Skeletal muscle tissue (tissue), 4 donors: ENCODE results near the gene PPP1CA. TPM values are rescaled to one million over a fixed set of nuclear protein-coding genes. Genes with fewer than 3 reads are reported as not detected.
"Not testable (repeated sequence)": the region's sequence is repeated elsewhere in the genome, so short reads cannot be mapped to it uniquely, and the experiment has no call there.

ENCODE experiments used
- H3K27ac ChIP-seq: one replicate; pipeline ENCODE4 v1.7.0; 2013; ENCODE audit warnings: mild to moderate bottlenecking, low read depth, low read length, inconsistent platforms
- H3K27me3 ChIP-seq, 3 donors: one replicate each; pipeline ENCODE4 v1.7.0; 2013; ENCODE audit warnings: low read length in 3 of 3; ENCODE audit not compliant: control insufficient read depth in 3 of 3, insufficient read depth in 3 of 3
- H3K36me3 ChIP-seq, 3 donors: one replicate each; pipeline ENCODE4 v1.7.0; 2013; ENCODE audit warnings: low read length in 3 of 3; ENCODE audit not compliant: control insufficient read depth in 3 of 3, insufficient read depth in 3 of 3
- H3K4me1 ChIP-seq, 3 donors: one replicate each; pipeline ENCODE4 v1.7.0; 2013; ENCODE audit warnings: low read length in 3 of 3, mild to moderate bottlenecking in 3 of 3; ENCODE audit not compliant: control insufficient read depth in 3 of 3, insufficient read depth in 3 of 3
- H3K4me3 ChIP-seq, 3 donors: one replicate each; pipeline ENCODE4 v1.7.0; 2013; ENCODE audit warnings: low read length in 3 of 3
- H3K9ac ChIP-seq, 3 donors: one replicate each; pipeline ENCODE4 v1.7.0; 2013; ENCODE audit warnings: low read length in 3 of 3, mild to moderate bottlenecking in 3 of 3, moderate library complexity in 2 of 3, low read depth in 1 of 3
- H3K9me3 ChIP-seq, 3 donors: one replicate each; pipeline ENCODE4 v1.7.0; 2013; ENCODE audit warnings: low read length in 3 of 3; ENCODE audit not compliant: control insufficient read depth in 3 of 3
- total RNA-seq: library from RNA; depleted of rRNA; stranded (reverse); fragments of >200 nt; gene quantifications from one replicate; pipeline ENCODE4 v1.2.3, GENCODE V29; 2014
- donor health status: Osteomylitis.

PPP1CA gene
- total RNA-seq, 1 donor from 2014 or later = 163 TPM

GRCh38 chr11:67403085-67403484 is 1.4 kb upstream of the PPP1CA start:
- not testable (repeated sequence) for H3K27ac ChIP-seq, H3K9me3 ChIP-seq, H3K4me3 ChIP-seq, H3K9ac ChIP-seq
- peaks cover 22 to 26% (median 24%) of the 10 kb centered on the region in 3 donors for H3K4me1 ChIP-seq
- peaks cover 0 to 17% (median 7%) of the 10 kb centered on the region in 3 donors for H3K27me3 ChIP-seq
- H3K36me3 ChIP-seq = peaks cover 15 to 20% (median 17%) of the 10 kb centered on the region in 3 donors

GRCh38 chr11:67402192-67402839 is 658 bp upstream of the PPP1CA start:
- Histone ChIP-seq H3K36me3 (peaks cover 23 to 28% (median 24%) of the 10 kb centered on the region in 3 donors), H3K9ac (peak overlapping the region; percentile 64 to 77 (median 76)), H3K27ac (peak overlapping the region; percentile 94), H3K4me3 (peak overlapping the region; percentile 66 to 82 (median 71)), H3K4me1 (peaks cover 22 to 33% (median 23%) of the 10 kb centered on the region in 3 donors)
- not testable (repeated sequence) for H3K27me3 ChIP-seq, H3K9me3 ChIP-seq

DNA sequence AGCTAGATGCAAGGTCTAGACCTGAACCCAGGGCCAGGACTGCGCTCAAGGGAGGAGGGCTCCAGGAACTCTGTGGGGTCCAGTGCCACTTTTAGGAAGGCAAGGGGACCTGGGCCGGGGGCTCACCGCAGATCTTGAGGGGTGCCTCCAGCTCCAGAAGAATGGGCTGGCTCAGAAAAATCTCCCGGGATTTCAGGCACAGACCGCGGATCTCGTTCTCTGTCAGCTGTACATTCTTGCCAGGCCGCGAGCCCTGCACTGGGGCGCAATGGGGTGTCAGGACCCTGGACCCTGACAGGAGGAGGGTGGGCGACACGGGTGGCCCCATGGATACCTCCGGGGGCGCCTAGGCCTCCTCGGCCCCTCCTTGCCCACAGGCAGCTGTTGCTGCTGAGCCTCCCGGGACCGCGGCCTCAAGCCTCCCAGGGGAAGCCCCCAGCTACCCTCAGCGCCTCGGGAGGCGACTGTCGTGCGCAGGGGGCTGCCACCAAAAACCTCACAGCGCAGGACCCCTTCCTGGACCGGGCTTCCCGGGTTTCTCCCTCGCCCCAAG is 640 bp downstream of the PPP1CA start:
- H3K4me1 ChIP-seq = peaks cover 21 to 33% (median 22%) of the 10 kb centered on the region in 3 donors

DNA sequence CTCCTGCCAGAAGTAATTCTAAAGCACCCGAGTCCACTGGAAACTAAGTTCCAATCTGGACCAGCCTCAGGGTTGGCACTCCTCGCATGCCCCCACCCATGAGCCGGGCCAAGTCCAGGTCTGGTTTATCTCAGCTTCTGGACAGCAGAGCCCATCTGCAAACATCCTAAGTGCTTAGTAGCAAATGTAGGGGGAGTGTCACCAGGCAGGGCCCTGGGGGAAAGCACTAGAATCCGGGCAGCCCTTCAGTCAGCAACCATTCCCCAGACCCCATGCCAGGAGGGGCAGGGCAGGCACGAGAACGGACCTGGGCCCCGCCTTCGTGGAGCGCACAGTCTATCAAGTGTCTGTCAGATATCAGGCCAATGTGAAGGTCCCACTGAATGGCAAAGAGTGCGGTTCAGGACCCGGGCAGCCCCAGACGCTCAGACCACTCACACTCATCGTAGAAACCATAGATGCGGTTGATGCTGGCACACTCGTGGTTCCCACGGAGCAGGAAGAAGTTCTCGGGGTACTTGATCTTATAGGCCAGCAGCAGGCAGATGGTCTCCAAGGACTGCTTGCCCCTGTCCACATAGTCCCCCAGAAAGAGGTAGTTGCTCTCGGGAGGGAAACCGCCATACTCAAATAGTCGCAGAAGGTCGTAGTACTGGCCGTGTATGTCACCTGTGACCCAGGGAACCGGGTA is 1.3 kb downstream of the PPP1CA start:
- Histone ChIP-seq H3K9ac (peak overlapping the region; percentile 90 to 98 (median 96)), H3K27me3 (peaks cover 0 to 3% (median 0%) of the 10 kb centered on the region in 3 donors), H3K9me3 (no peaks in the 10 kb centered on the region), H3K4me1 (peaks cover 21 to 33% (median 22%) of the 10 kb centered on the region in 3 donors), H3K4me3 (peak overlapping the region; percentile 82 to 87 (median 85)), H3K36me3 (peaks cover 31 to 34% (median 33%) of the 10 kb centered on the region in 3 donors), H3K27ac (peak overlapping the region; percentile 94)

More for the DNA sequence above, 640 bp downstream of the PPP1CA start:
- H3K4me3 ChIP-seq = peak overlapping the region; percentile 82 to 87 (median 85)
- peaks cover 27 to 33% (median 28%) of the 10 kb centered on the region in 3 donors for H3K36me3 ChIP-seq
- no peaks in the 10 kb centered on the region for H3K9me3 ChIP-seq
- peak overlapping the region; percentile 90 to 98 (median 96) for H3K9ac ChIP-seq
- peak overlapping the region; percentile 94 for H3K27ac ChIP-seq
- peaks cover 0 to 3% (median 0%) of the 10 kb centered on the region in 3 donors for H3K27me3 ChIP-seq

- H3K9me3 ChIP-seq = no peaks in the 10 kb centered on the region
- H3K9ac ChIP-seq = peak overlapping the region in 2 of 3 donors; percentile 23 to 33
- no peak overlapping the region for H3K27ac ChIP-seq
- H3K4me3 ChIP-seq = no peak overlapping the region
- H3K27me3 ChIP-seq = no peaks in the 10 kb centered on the region
- H3K36me3 ChIP-seq = peaks cover 33 to 35% (median 35%) of the 10 kb centered on the region in 3 donors
- peaks cover 21 to 33% (median 22%) of the 10 kb centered on the region in 3 donors for H3K4me1 ChIP-seq
Observed at GRCh38 chr11:67398661-67399563, 2.7 kb downstream of the PPP1CA start.

DNA sequence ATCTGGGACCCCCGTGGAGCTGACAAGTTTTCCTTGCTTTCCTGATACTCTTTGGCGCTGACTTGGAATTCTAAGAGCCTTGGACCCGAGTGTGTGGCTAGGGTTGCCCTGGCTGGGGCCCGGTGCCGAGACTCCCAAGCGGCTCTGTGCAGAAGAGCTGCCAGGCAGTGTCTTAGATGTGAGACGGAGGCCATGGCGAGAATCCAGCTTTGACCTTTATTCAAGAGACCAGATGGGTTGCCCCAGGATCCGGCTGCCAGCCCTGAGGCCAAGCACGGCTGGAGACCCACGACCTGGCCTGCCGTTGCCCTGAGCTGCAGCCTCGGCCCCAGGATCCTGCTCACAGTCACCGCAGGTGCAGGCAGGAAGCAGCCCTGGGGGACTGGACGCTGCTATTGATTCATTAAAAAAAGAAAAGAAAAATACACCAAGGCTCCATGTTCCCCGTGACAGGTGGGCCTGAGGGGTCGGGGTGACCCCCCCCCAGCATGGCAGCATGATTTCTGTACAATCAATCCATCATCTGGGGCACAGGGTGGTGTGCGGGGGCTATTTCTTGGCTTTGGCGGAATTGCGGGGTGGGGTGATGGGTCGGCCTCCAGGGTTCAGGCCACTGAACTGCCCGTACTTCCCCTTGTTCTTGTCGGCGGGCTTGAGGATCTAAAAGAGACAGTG is 3.5 kb downstream of the PPP1CA start:
- Histone ChIP-seq H3K4me1 (peaks cover 21 to 33% (median 22%) of the 10 kb centered on the region in 3 donors), H3K9me3 (no peaks in the 10 kb centered on the region), H3K4me3 (no peak overlapping the region), H3K27ac (no peak overlapping the region), H3K27me3 (no peaks in the 10 kb centered on the region), H3K9ac (peak overlapping the region in 1 of 3 donors; percentile 33), H3K36me3 (peaks cover 33 to 41% (median 39%) of the 10 kb centered on the region in 3 donors)

DNA sequence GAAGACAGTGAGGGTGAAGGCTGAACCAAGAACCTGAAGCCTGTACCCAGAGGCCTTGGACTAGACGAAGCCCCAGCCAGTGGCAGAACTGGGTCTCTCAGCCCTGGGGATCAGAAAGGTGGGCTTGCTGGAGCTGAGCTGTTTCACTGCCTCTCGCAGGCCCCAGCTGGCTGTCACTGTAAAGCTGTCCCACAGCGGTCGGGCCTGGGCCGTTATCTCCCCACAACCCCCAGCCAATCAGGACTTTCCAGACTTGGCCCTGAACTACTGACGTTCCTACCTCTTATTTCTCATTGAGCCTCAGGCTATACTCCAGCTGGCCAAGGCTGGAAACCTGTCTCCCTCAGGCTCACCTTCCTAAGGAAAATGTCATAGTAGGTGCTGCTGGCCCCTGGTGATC is 4.1 kb downstream of the PPP1CA start:
- Histone ChIP-seq H3K9me3 (no peaks in the 10 kb centered on the region), H3K9ac (peak overlapping the region in 1 of 3 donors; percentile 33), H3K27me3 (no peaks in the 10 kb centered on the region), H3K4me1 (peaks cover 24 to 36% (median 25%) of the 10 kb centered on the region in 3 donors), H3K36me3 (peaks cover 33 to 41% (median 39%) of the 10 kb centered on the region in 3 donors), H3K27ac (no peak overlapping the region), H3K4me3 (no peak overlapping the region)

DNA sequence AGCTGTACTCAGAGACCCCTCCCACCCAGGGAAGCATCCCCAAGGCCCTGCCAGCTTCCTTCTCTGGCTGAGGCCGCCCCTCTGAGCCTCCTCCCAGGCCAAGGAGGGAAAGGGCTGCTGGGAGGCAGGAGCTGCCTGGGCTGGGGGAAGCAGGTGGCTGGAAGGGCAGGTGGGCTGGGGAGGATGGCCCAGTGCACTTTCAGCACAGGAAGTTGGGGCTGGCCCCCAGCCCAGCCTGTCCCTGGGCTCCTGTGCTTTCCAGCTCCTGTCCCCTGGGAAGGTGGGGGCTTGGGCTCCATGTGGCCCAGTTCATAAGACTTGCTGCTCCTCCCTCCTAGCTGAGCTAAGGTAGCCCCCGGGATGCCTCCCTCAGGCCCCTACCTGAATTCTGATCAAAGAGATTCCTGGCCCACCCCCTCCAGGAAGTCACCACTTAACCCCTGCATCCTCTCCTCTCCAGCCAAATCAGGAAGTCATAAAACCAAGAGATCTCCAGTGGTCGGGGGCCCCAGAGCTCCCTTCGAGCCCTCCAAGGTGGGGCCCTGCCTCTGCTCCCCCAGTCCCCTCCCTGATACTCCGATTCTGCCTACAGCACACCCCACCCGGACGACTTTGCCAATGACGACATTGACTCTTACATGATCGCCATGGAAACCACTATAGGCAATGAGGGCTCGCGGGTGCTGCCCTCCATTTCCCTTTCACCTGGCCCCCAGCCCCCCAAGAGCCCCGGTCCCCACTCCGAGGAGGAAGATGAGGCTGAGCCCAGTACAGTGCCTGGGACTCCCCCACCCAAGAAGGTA is 4.9 kb downstream of the PPP1CA start:
- no peaks in the 10 kb centered on the region for H3K27me3 ChIP-seq
- no peak overlapping the region for H3K9ac ChIP-seq
- H3K36me3 ChIP-seq = peaks cover 33 to 41% (median 39%) of the 10 kb centered on the region in 3 donors
- H3K27ac ChIP-seq = no peak overlapping the region
- no peaks in the 10 kb centered on the region for H3K9me3 ChIP-seq
- H3K4me1 ChIP-seq = peaks cover 25 to 37% (median 26%) of the 10 kb centered on the region in 3 donors
- no peak overlapping the region for H3K4me3 ChIP-seq
